ENCODE data around the gene FTCD. TPM values are rescaled to one million over a fixed set of nuclear protein-coding genes. Genes with fewer than 3 reads are reported as not detected.

Gene FTCD
- total RNA-seq, 4 donors from 2014 or later = 0.29 TPM; not detected in 3

GRCh38 chr21:46188226-46189212 is 33.1 kb upstream of the FTCD start:
- H3K4me3 ChIP-seq (ENCODE audit: low read depth, poor library complexity, severe bottlenecking) = no peak overlapping the region
- peak; percentile 74 to 90 for DNase-seq (ENCODE audit: low spot score in 2 of 2)
- TF ChIP-seq CTCF (IDR thresholded peaks at IDR 0.05) (no peak), POLR2A (IDR thresholded peaks at IDR 0.05) (no peak)
- intact Hi-C loops (cut with DNase I; ENCODE audit: low total_unique reads) = no loop called here
- 32 to 33% methylated on average over 17 of the region's 17 CpGs for WGBS, 2 donors

GRCh38 chr21:46187814-46188213 is 32.4 kb upstream of the FTCD start:
- H3K4me3 ChIP-seq (ENCODE audit: low read depth, poor library complexity, severe bottlenecking) = no peak overlapping the region
- intact Hi-C loops (cut with DNase I; ENCODE audit: low total_unique reads) = no loop called here
- 81 to 88% methylated on average over 7 of the region's 7 CpGs for WGBS, 2 donors
- DNase-seq (ENCODE audit: low spot score in 2 of 2) = no peak
- TF ChIP-seq CTCF (IDR thresholded peaks at IDR 0.05) (no peak), POLR2A (IDR thresholded peaks at IDR 0.05) (no peak)

- TF ChIP-seq CTCF (IDR thresholded peaks at IDR 0.05) (no peak), POLR2A (IDR thresholded peaks at IDR 0.05) (no peak)
- intact Hi-C loops (cut with DNase I; ENCODE audit: low total_unique reads) = no loop called here
- no peak overlapping the region for H3K4me3 ChIP-seq (ENCODE audit: low read depth, poor library complexity, severe bottlenecking)
- 92 to 94% methylated on average over 8 of the region's 8 CpGs for WGBS, 2 donors
- no peak for DNase-seq (ENCODE audit: low spot score in 2 of 2)
Observed at GRCh38 chr21:46187261-46187660, 31.9 kb upstream of the FTCD start.

- 86 to 87% methylated on average over 7 of the region's 7 CpGs for WGBS, 2 donors
- intact Hi-C loops (cut with DNase I; ENCODE audit: low total_unique reads) = no loop called here
- TF ChIP-seq POLR2A (IDR thresholded peaks at IDR 0.05) (no peak), CTCF (IDR thresholded peaks at IDR 0.05) (no peak)
- no peak overlapping the region for H3K4me3 ChIP-seq (ENCODE audit: low read depth, poor library complexity, severe bottlenecking)
- DNase-seq (ENCODE audit: low spot score in 2 of 2) = no peak
Observed at GRCh38 chr21:46185716-46186115, 30.3 kb upstream of the FTCD start.

GRCh38 chr21:46184625-46185555 is 29.5 kb upstream of the FTCD start:
- intact Hi-C loops (cut with DNase I; ENCODE audit: low total_unique reads) = no loop called here

More at GRCh38 chr21:46184625-46185555, 29.5 kb upstream of the FTCD start:
- peak; percentile 70 to 95 for DNase-seq (ENCODE audit: low spot score in 2 of 2)
- WGBS, 2 donors = 18 to 39% methylated on average over 28 to 29 of the region's 30 CpGs
- TF ChIP-seq CTCF (IDR thresholded peaks at IDR 0.05) (no peak), POLR2A (IDR thresholded peaks at IDR 0.05) (no peak)
- H3K4me3 ChIP-seq (ENCODE audit: low read depth, poor library complexity, severe bottlenecking) = peak overlapping the region; percentile 25
